Parathyroid adenoma (tissue), 2 donors: ENCODE results near the gene PRDX5.

Experiments used
- H2AFZ ChIP-seq: fragments of 300-600 bp; sonication (generic); one replicate; pipeline ENCODE4 v1.7.0; 2017; ENCODE audit warnings: antibody characterized with exemption, mild to moderate bottlenecking
- H3K27ac ChIP-seq: fragments of 300-600 bp; sonication (generic); one replicate; pipeline ENCODE4 v1.7.0; 2017
- H3K27me3 ChIP-seq: fragments of 300-600 bp; sonication (generic); one replicate; pipeline ENCODE4 v1.7.0; 2017; ENCODE audit warnings: low read length; ENCODE audit not compliant: control insufficient read depth, insufficient read depth
- H3K36me3 ChIP-seq: fragments of 300-600 bp; sonication (generic); one replicate; pipeline ENCODE4 v1.7.0; 2017; ENCODE audit warnings: low read length; ENCODE audit not compliant: control insufficient read depth, insufficient read depth
- H3K4me1 ChIP-seq: fragments of 300-600 bp; sonication (generic); one replicate; pipeline ENCODE4 v1.7.0; 2017; ENCODE audit warnings: control low read depth
- H3K4me2 ChIP-seq: fragments of 300-600 bp; sonication (generic); one replicate; pipeline ENCODE4 v1.7.0; 2017; ENCODE audit warnings: low read length
- H3K4me3 ChIP-seq: fragments of 300-600 bp; sonication (generic); one replicate; pipeline ENCODE4 v1.7.0; 2017; ENCODE audit warnings: low read depth, low read length
- H3K79me2 ChIP-seq: fragments of 300-600 bp; sonication (generic); one replicate; pipeline ENCODE4 v1.7.0; 2017; ENCODE audit warnings: control low read depth
- H3K9ac ChIP-seq: fragments of 300-600 bp; sonication (generic); one replicate; pipeline ENCODE4 v1.7.0; 2017; ENCODE audit warnings: mild to moderate bottlenecking
- H3K9me3 ChIP-seq: fragments of 300-600 bp; sonication (generic); one replicate; pipeline ENCODE4 v1.7.0; 2017; ENCODE audit warnings: low read length; ENCODE audit not compliant: control insufficient read depth
- CTCF ChIP-seq: fragments of 300-600 bp; sonication (generic); IDR thresholded peaks from one replicate; pipeline ENCODE4 v1.7.0; 2017; ENCODE audit warnings: antibody characterized with exemption, mild to moderate bottlenecking
- donor health status: primary hyperparathyroidism.

The PRDX5 gene

GRCh38 chr11:64362339-64362738 lies 44.4 kb downstream of the PRDX5 start:
- no peaks in the 10 kb centered on the region for H3K36me3 ChIP-seq
- TF ChIP-seq CTCF, result no peak
- no peak overlapping the region for H3K9ac ChIP-seq

GRCh38 chr11:64364435-64364834 lies 46.5 kb downstream of the PRDX5 start:
- TF ChIP-seq CTCF, result no peak
- Histone ChIP-seq H3K4me3 (no peak overlapping the region), H3K36me3 (no peaks in the 10 kb centered on the region), H3K9ac (no peak overlapping the region), H3K4me1 (no peaks in the 10 kb centered on the region), H3K27ac (no peak overlapping the region), H3K9me3 (no peaks in the 10 kb centered on the region), H2AFZ (no peak overlapping the region), H3K27me3 (no peaks in the 10 kb centered on the region), H3K79me2 (no peaks in the 10 kb centered on the region), H3K4me2 (no peak overlapping the region)

More at GRCh38 chr11:64362339-64362738, 44.4 kb downstream of the PRDX5 start:
- H3K27me3 ChIP-seq, result no peaks in the 10 kb centered on the region
- no peak overlapping the region for H3K4me3 ChIP-seq
- H3K79me2 ChIP-seq, result no peaks in the 10 kb centered on the region
- H2AFZ ChIP-seq, result no peak overlapping the region
- peaks cover 4% of the 10 kb centered on the region for H3K4me1 ChIP-seq
- no peak overlapping the region for H3K27ac ChIP-seq
- no peak overlapping the region for H3K4me2 ChIP-seq
- no peaks in the 10 kb centered on the region for H3K9me3 ChIP-seq

- Histone ChIP-seq H3K36me3 (no peaks in the 10 kb centered on the region), H3K79me2 (no peaks in the 10 kb centered on the region), H3K9me3 (no peaks in the 10 kb centered on the region), H3K4me3 (no peak overlapping the region), H3K27me3 (no peaks in the 10 kb centered on the region), H3K9ac (no peak overlapping the region), H3K4me1 (no peaks in the 10 kb centered on the region), H3K27ac (no peak overlapping the region), H3K4me2 (no peak overlapping the region), H2AFZ (no peak overlapping the region)
- no peak for TF ChIP-seq CTCF
Measured at GRCh38 chr11:64364911-64365310, 47.0 kb downstream of the PRDX5 start.

- no peak for TF ChIP-seq CTCF
- H3K9ac ChIP-seq, result no peak overlapping the region
- no peak overlapping the region for H3K27ac ChIP-seq
- H3K4me2 ChIP-seq, result no peak overlapping the region
- H3K27me3 ChIP-seq, result no peaks in the 10 kb centered on the region
- no peaks in the 10 kb centered on the region for H3K4me1 ChIP-seq
- H3K9me3 ChIP-seq, result no peaks in the 10 kb centered on the region
- no peaks in the 10 kb centered on the region for H3K79me2 ChIP-seq
- no peak overlapping the region for H2AFZ ChIP-seq
- H3K36me3 ChIP-seq, result no peaks in the 10 kb centered on the region
- H3K4me3 ChIP-seq, result no peak overlapping the region
Measured at GRCh38 chr11:64366751-64367150, 48.8 kb downstream of the PRDX5 start.

- H3K4me1 ChIP-seq, result no peaks in the 10 kb centered on the region
- H2AFZ ChIP-seq, result no peak overlapping the region
- H3K4me3 ChIP-seq, result no peak overlapping the region
- no peak for TF ChIP-seq CTCF
- no peak overlapping the region for H3K9ac ChIP-seq
- H3K79me2 ChIP-seq, result no peaks in the 10 kb centered on the region
- H3K27me3 ChIP-seq, result no peaks in the 10 kb centered on the region
- H3K9me3 ChIP-seq, result no peaks in the 10 kb centered on the region
- no peak overlapping the region for H3K4me2 ChIP-seq
- no peak overlapping the region for H3K27ac ChIP-seq
- H3K36me3 ChIP-seq, result no peaks in the 10 kb centered on the region
Measured at GRCh38 chr11:64367931-64368672, 50.2 kb downstream of the PRDX5 start.
